GM12892 (cell line): Measurements from ENCODE around the gene CYLC1.

Experiments
- POLR2A ChIP-seq: IDR thresholded peaks from 2 replicates; pipeline ENCODE4 v1.6.1; 2011; ENCODE audit warnings: low read depth, low read length, control low read depth
- POLR2AphosphoS5 ChIP-seq: IDR thresholded peaks from 2 replicates; pipeline ENCODE4 v1.6.1; 2011; ENCODE audit warnings: low read depth, low read length, control low read depth
- TAF1 ChIP-seq: IDR thresholded peaks from 2 replicates; pipeline ENCODE4 v1.6.1; 2011; ENCODE audit warnings: low read depth, mild to moderate bottlenecking, control low read depth, low read length, borderline replicate concordance

DNA sequence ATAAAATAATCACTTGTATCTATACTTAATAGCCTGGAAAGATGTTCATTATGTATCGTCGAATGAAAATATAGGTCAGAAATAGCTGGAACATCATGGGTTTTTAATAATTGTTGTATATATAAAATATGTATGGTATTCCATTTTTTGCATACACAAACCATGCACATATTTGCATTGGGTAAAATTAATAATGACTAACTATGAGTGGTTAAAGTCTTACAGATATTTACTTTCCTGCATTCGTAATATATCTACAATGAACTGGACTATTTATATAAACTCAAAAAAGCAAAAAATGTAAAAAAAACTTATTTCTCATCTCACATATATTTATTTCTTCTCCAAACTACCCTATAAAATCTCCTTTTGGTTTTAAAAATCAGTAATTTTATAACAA is 46.0 kb downstream of the CYLC1 start:
- TF ChIP-seq TAF1: no peak
- TF ChIP-seq POLR2A: no peak
- no peak for TF ChIP-seq POLR2AphosphoS5
